Coronary artery (tissue), 2 donors: Measurements from ENCODE around the gene SETX.

Experiments
- DNase-seq: peaks from one replicate; pipeline ENCODE4 v3.0.0-alpha.2; 2017; ENCODE audit warnings: low spot score
- H3K27ac ChIP-seq, 2 donors: fragments of 200-600 bp; sonication (generic); one replicate each; pipeline ENCODE4 v1.5.1; 2016 to 2019
- H3K4me3 ChIP-seq: fragments of 200-600 bp; sonication (generic); 2 replicates; pipeline ENCODE4 v1.5.1; 2016; ENCODE audit warnings: mild to moderate bottlenecking, moderate library complexity
- CTCF ChIP-seq: fragments of 200-600 bp; sonication (generic); IDR thresholded peaks from one replicate; pipeline ENCODE4 v1.5.1; 2019; ENCODE audit warnings: antibody characterized with exemption

SETX gene

DNA sequence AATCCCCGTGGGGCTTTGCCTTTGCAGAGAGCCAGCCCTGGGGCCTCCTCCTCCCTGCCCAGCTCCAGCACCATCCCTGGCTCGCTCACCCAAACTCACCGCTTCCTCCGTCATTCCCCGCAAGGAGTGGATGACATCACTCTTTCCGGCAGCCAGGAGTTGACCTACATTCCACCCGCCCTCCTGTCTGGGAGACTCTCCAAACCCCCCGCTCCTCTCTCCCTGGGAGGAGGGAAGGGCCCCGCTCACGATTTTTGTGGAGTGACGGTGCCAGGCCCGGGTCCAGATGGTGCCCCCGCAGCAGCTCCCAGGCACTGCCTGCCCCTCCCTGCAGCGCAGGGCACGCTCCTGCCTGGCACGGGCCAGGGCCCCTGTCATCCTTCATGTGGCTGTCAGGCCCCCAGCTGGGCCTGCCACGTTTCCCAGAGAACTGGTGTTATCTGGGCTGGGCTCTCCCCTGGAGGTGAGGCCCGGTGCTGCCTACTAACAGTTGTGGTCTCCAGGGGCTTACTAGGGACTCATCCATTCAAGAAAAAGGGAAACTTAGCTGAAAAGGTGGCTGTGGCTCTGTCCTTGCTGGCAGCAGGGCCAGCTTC lies 140.7 kb downstream of the SETX start:
- no peak overlapping the region for H3K4me3 ChIP-seq
- no peak for DNase-seq
- no peak overlapping the region for H3K27ac ChIP-seq
- TF ChIP-seq CTCF, result no peak

- TF ChIP-seq CTCF, result no peak
- no peak for DNase-seq
- Histone ChIP-seq H3K27ac (no peak overlapping the region), H3K4me3 (no peak overlapping the region)
Observed at GRCh38 chr9:132211570-132211969, 143.2 kb downstream of the SETX start.
